Thyroid gland (tissue), 4 donors: ENCODE data around the gene SLC25A13. TPM values are rescaled to one million over a fixed set of nuclear protein-coding genes. Genes with fewer than 3 reads are reported as not detected.
"Not testable (repeated sequence)": the region's sequence is repeated elsewhere in the genome, so short reads cannot be mapped to it uniquely, and the experiment has no call there.

ENCODE experiments used
- DNase-seq, 2 donors: peaks; one replicate each; pipeline ENCODE4 v3.0.0-alpha.2; 2019
- H3K27ac ChIP-seq, 3 donors: fragments of 200-600 bp; sonication (generic); 1 replicate in 2 of 3; 2 replicates in 1 of 3; pipeline ENCODE4 v1.5.1; 2016 to 2019; ENCODE audit warnings: mild to moderate bottlenecking in 1 of 3, moderate library complexity in 1 of 3
- H3K27me3 ChIP-seq: fragments of 200-600 bp; sonication (generic); one replicate; pipeline ENCODE4 v1.5.1; 2019
- H3K36me3 ChIP-seq, 2 donors: fragments of 200-600 bp; sonication (generic); one replicate each; pipeline ENCODE4 v1.5.1; 2016 to 2019
- H3K4me1 ChIP-seq, 2 donors: fragments of 200-600 bp; sonication (generic); one replicate each; pipeline ENCODE4 v1.5.1; 2017 to 2019
- H3K4me3 ChIP-seq, 3 donors: fragments of 200-600 bp; sonication (generic); replicated peaks in 1 of 3; 1 replicate in 2 of 3; 2 replicates in 1 of 3; pipeline ENCODE4 v1.5.1; 2016; ENCODE audit warnings: mild to moderate bottlenecking in 1 of 3
- H3K9me3 ChIP-seq: fragments of 200-600 bp; sonication (generic); one replicate; pipeline ENCODE4 v1.5.1; 2017
- CTCF ChIP-seq, 6 experiments: fragments of 200-600 bp in 3 of 6; fragments of 450-650 bp in 3 of 6; sonication (generic) in 3 of 6; IDR thresholded peaks; one replicate each; pipeline ENCODE4 v1.5.1; 2016 to 2019; ENCODE audit warnings: antibody characterized with exemption in 6 of 6, mild to moderate bottlenecking in 2 of 6, inconsistent platforms in 1 of 6, moderate library complexity in 1 of 6
- POLR2A ChIP-seq, 2 donors: fragments of 450-650 bp; IDR thresholded peaks; one replicate each; pipeline ENCODE4 v1.6.1; 2017; ENCODE audit warnings: antibody characterized with exemption in 2 of 2, mild to moderate bottlenecking in 2 of 2, moderate library complexity in 1 of 2
- WGBS, 2 donors: methylation state at CpG; one replicate each; pipeline ENCODE4 v1.1.5; 2017; 5-methylcytosine and 5-hydroxymethylcytosine counted together
- intact Hi-C: fragments of 100-400 bp; cut with DNase I; formaldehyde crosslinking; loops from one replicate; pipeline ENCODE4 v1.15.1; 2023
- total RNA-seq, 4 donors: library from RNA; depleted of rRNA; stranded (reverse); fragments of >200 nt; gene quantifications; one replicate each; pipeline ENCODE4 v1.2.3, GENCODE V29; 2016

SLC25A13 gene
- total RNA-seq, 4 donors from 2014 or later, result 22.7 to 36.1 (median 30.2) TPM

GRCh38 chr7:96300502-96300901 lies 21.4 kb downstream of the SLC25A13 start:
- no peaks in the 10 kb centered on the region for H3K9me3 ChIP-seq
- DNase-seq, result no peak
- no peaks in the 10 kb centered on the region for H3K4me1 ChIP-seq
- intact Hi-C loops, result no loop called here
- no peak overlapping the region for H3K4me3 ChIP-seq
- no peaks in the 10 kb centered on the region for H3K36me3 ChIP-seq
- TF ChIP-seq CTCF (IDR thresholded peaks at IDR 0.05) (no peak), POLR2A (IDR thresholded peaks at IDR 0.05) (no peak)
- H3K27me3 ChIP-seq, result no peaks in the 10 kb centered on the region
- H3K27ac ChIP-seq, result no peak overlapping the region

- no peak overlapping the region for H3K4me3 ChIP-seq
- H3K9me3 ChIP-seq, result no peaks in the 10 kb centered on the region
- DNase-seq, result no peak
- H3K36me3 ChIP-seq, result no peaks in the 10 kb centered on the region
- H3K27ac ChIP-seq, result no peak overlapping the region
- no peak for TF ChIP-seq CTCF (IDR thresholded peaks at IDR 0.05)
- no peaks in the 10 kb centered on the region for H3K27me3 ChIP-seq
- 95 to 96% methylated on average over 1 of the region's 1 CpG for WGBS, 2 donors
- no peaks in the 10 kb centered on the region for H3K4me1 ChIP-seq
- intact Hi-C loops, result no loop called here
Observed at GRCh38 chr7:96299496-96299895, 22.4 kb downstream of the SLC25A13 start.

GRCh38 chr7:96297876-96298275 lies 24.0 kb downstream of the SLC25A13 start:
- TF ChIP-seq POLR2A (IDR thresholded peaks at IDR 0.05) (no peak), CTCF (IDR thresholded peaks at IDR 0.05) (no peak)
- H3K4me1 ChIP-seq, result no peaks in the 10 kb centered on the region
- H3K27me3 ChIP-seq, result no peaks in the 10 kb centered on the region
- no peak overlapping the region for H3K27ac ChIP-seq
- intact Hi-C loops, result no loop called here
- no peak for DNase-seq
- H3K9me3 ChIP-seq, result no peaks in the 10 kb centered on the region
- no peaks in the 10 kb centered on the region for H3K36me3 ChIP-seq
- H3K4me3 ChIP-seq, result no peak overlapping the region

GRCh38 chr7:96297446-96297845 lies 24.5 kb downstream of the SLC25A13 start:
- intact Hi-C loops, DNase-seq, H3K27me3 ChIP-seq, H3K27ac ChIP-seq, H3K4me3 ChIP-seq, H3K4me1 ChIP-seq, H3K9me3 ChIP-seq, H3K36me3 ChIP-seq: not testable (repeated sequence)
- 82 to 94% methylated on average over 5 of the region's 5 CpGs for WGBS, 2 donors

- H3K27ac ChIP-seq, H3K36me3 ChIP-seq, H3K4me1 ChIP-seq, H3K4me3 ChIP-seq, H3K27me3 ChIP-seq, DNase-seq, H3K9me3 ChIP-seq, intact Hi-C loops: not testable (repeated sequence)
- WGBS, 2 donors, result 98 to 100% methylated on average over 4 of the region's 4 CpGs
Observed at GRCh38 chr7:96293911-96294310, 28.0 kb downstream of the SLC25A13 start.

GRCh38 chr7:96287559-96287958 lies 34.3 kb downstream of the SLC25A13 start:
- TF ChIP-seq POLR2A (IDR thresholded peaks at IDR 0.05) (no peak), CTCF (IDR thresholded peaks at IDR 0.05) (no peak)
- intact Hi-C loops, result no loop called here
- H3K4me3 ChIP-seq, result no peak overlapping the region
- no peak for DNase-seq
- H3K36me3 ChIP-seq, result no peaks in the 10 kb centered on the region
- no peaks in the 10 kb centered on the region for H3K4me1 ChIP-seq
- WGBS, 2 donors, result 93 to 100% methylated on average over 4 of the region's 4 CpGs
- no peaks in the 10 kb centered on the region for H3K9me3 ChIP-seq
- no peak overlapping the region for H3K27ac ChIP-seq
- H3K27me3 ChIP-seq, result no peaks in the 10 kb centered on the region
